MM.1S (cell line): ENCODE results near the gene FHIT.

Source experiments
- DNase-seq: peaks from one replicate; pipeline ENCODE4 v3.0.0-alpha.2; 2015
- H2AFZ ChIP-seq: fragments of 300-600 bp; sonication (generic); 2 replicates; pipeline ENCODE4 v1.6.0; 2016; ENCODE audit warnings: antibody characterized with exemption, low read length
- H3F3A ChIP-seq: fragments of 300-600 bp; sonication (generic); 2 replicates; pipeline ENCODE4 v1.6.1; 2016; ENCODE audit warnings: mild to moderate bottlenecking, antibody characterized with exemption, low read length, moderate library complexity, mixed read lengths; ENCODE audit not compliant: insufficient read depth
- H3K27ac ChIP-seq: fragments of 300-600 bp; sonication (generic); 2 replicates; pipeline ENCODE4 v1.5.1; 2016; ENCODE audit warnings: mild to moderate bottlenecking, low read length
- H3K27me3 ChIP-seq: fragments of 300-600 bp; sonication (generic); replicated peaks from 2 replicates; pipeline ENCODE4 v1.6.0; 2016; ENCODE audit warnings: low read length; ENCODE audit not compliant: insufficient read depth
- H3K36me3 ChIP-seq: fragments of 300-600 bp; sonication (generic); replicated peaks from 2 replicates; pipeline ENCODE4 v1.6.1; 2016; ENCODE audit warnings: mild to moderate bottlenecking, low read length, mixed read lengths; ENCODE audit not compliant: insufficient read depth
- H3K4me1 ChIP-seq: fragments of 300-600 bp; sonication (generic); 2 replicates; pipeline ENCODE4 v1.6.1; 2016; ENCODE audit warnings: low read length, mixed read lengths
- H3K4me2 ChIP-seq: fragments of 300-600 bp; sonication (generic); 2 replicates; pipeline ENCODE4 v1.6.0; 2016; ENCODE audit warnings: low read depth, low read length
- H3K4me3 ChIP-seq: fragments of 300-600 bp; sonication (generic); 2 replicates; pipeline ENCODE4 v1.5.1; 2016; ENCODE audit warnings: low read length, mixed read lengths
- H3K79me2 ChIP-seq: fragments of 300-600 bp; sonication (generic); 2 replicates; pipeline ENCODE4 v1.6.1; 2016; ENCODE audit warnings: mixed run types, low read length, mixed read lengths
- H3K9ac ChIP-seq: fragments of 300-600 bp; sonication (generic); 2 replicates; pipeline ENCODE4 v1.6.1; 2016; ENCODE audit warnings: low read length, mixed read lengths
- H3K9me2 ChIP-seq: fragments of 300-600 bp; sonication (generic); replicated peaks from 2 replicates; pipeline ENCODE4 v1.6.1; 2016; ENCODE audit warnings: mild to moderate bottlenecking, low read length, mixed read lengths; ENCODE audit not compliant: insufficient read depth
- H3K9me3 ChIP-seq: fragments of 300-600 bp; sonication (generic); replicated peaks from 2 replicates; pipeline ENCODE4 v1.6.1; 2016; ENCODE audit warnings: mild to moderate bottlenecking, low read length, mixed read lengths; ENCODE audit not compliant: insufficient read depth
- H4K20me1 ChIP-seq: fragments of 300-600 bp; sonication (generic); 2 replicates; pipeline ENCODE4 v1.6.1; 2016; ENCODE audit warnings: mild to moderate bottlenecking, low read length, moderate library complexity, mixed read lengths; ENCODE audit not compliant: insufficient read depth
- EZH2 ChIP-seq: fragments of 300-600 bp; sonication (generic); optimal IDR thresholded peaks from 2 replicates; pipeline ENCODE3; 2017; ENCODE audit warnings: low read depth, mild to moderate bottlenecking, antibody characterized with exemption, low read length, mixed read lengths
- EZH2phosphoT487 ChIP-seq: fragments of 300-600 bp; sonication (generic); IDR thresholded peaks from 2 replicates; pipeline ENCODE4 v1.6.1; 2018; ENCODE audit warnings: antibody characterized with exemption, low read length
- TF ChIP-seq, protein P1 (sequence below): fragments of 300-600 bp; sonication (generic); IDR thresholded peaks from 2 replicates; pipeline ENCODE4 v1.5.1; 2016; ENCODE audit warnings: antibody characterized with exemption, low read length, mixed read lengths

The FHIT gene

DNA sequence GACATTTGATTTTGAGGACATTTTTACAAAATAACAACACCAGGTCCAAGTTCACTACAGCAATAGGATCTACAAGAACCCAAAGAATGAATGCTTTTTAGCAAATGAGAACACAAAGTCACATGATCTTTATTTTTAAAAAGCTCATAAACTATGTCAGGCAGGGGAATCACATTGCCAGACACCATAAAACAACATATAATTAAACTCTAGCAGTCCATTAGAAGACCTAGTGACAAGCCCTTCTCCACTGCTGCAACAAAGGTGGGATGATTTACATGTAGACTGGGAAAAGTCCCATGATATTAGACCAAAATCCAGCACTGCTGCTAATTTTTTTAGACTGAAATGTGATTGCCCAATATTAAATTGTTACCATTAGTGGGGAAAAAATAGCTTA is 92.6 kb downstream of the FHIT start:
- no peak overlapping the region for H3K4me3 ChIP-seq
- no peaks in the 10 kb centered on the region for H4K20me1 ChIP-seq
- H2AFZ ChIP-seq: no peak overlapping the region
- H3K4me1 ChIP-seq: no peaks in the 10 kb centered on the region
- TF ChIP-seq EZH2phosphoT487 (no peak), EZH2 (no peak)
- TF ChIP-seq, protein P1, sequence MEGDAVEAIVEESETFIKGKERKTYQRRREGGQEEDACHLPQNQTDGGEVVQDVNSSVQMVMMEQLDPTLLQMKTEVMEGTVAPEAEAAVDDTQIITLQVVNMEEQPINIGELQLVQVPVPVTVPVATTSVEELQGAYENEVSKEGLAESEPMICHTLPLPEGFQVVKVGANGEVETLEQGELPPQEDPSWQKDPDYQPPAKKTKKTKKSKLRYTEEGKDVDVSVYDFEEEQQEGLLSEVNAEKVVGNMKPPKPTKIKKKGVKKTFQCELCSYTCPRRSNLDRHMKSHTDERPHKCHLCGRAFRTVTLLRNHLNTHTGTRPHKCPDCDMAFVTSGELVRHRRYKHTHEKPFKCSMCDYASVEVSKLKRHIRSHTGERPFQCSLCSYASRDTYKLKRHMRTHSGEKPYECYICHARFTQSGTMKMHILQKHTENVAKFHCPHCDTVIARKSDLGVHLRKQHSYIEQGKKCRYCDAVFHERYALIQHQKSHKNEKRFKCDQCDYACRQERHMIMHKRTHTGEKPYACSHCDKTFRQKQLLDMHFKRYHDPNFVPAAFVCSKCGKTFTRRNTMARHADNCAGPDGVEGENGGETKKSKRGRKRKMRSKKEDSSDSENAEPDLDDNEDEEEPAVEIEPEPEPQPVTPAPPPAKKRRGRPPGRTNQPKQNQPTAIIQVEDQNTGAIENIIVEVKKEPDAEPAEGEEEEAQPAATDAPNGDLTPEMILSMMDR: no peak
- H3K27ac ChIP-seq: no peak overlapping the region
- no peaks in the 10 kb centered on the region for H3K9me2 ChIP-seq
- no peak for DNase-seq
- no peaks in the 10 kb centered on the region for H3K9me3 ChIP-seq
- H3K79me2 ChIP-seq: no peaks in the 10 kb centered on the region
- no peak overlapping the region for H3K4me2 ChIP-seq
- H3K36me3 ChIP-seq: no peaks in the 10 kb centered on the region
- H3K9ac ChIP-seq: no peak overlapping the region
- no peaks in the 10 kb centered on the region for H3K27me3 ChIP-seq
- H3F3A ChIP-seq: no peaks in the 10 kb centered on the region

DNA sequence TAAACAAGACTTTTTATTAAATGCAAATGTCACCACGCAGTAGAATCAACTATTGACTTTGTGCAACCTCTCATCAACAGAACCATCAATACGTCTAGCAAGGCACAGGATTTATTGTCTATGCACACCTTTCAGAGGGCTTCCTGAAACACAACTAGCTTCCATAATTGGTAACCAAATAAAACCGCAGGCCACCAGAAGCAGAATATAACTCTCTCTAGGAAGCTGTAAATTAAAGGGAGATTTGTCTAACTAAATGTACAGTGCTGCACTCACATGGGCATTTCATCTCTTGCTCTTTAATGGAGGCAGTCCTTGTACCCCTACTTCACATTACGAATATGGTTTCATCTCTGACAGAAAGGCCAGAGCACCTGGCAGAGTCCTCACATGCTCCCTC is 93.0 kb downstream of the FHIT start:
- Histone ChIP-seq H3K4me3 (no peak overlapping the region), H2AFZ (no peak overlapping the region), H4K20me1 (no peaks in the 10 kb centered on the region), H3K9ac (no peak overlapping the region), H3K9me2 (no peaks in the 10 kb centered on the region), H3K27ac (no peak overlapping the region), H3K4me2 (no peak overlapping the region), H3K9me3 (no peaks in the 10 kb centered on the region), H3K79me2 (no peaks in the 10 kb centered on the region), H3K27me3 (no peaks in the 10 kb centered on the region), H3K36me3 (no peaks in the 10 kb centered on the region), H3F3A (no peaks in the 10 kb centered on the region), H3K4me1 (no peaks in the 10 kb centered on the region)
- TF ChIP-seq EZH2 (no peak), EZH2phosphoT487 (no peak)
- TF ChIP-seq, protein P1: no peak
- no peak for DNase-seq

DNA sequence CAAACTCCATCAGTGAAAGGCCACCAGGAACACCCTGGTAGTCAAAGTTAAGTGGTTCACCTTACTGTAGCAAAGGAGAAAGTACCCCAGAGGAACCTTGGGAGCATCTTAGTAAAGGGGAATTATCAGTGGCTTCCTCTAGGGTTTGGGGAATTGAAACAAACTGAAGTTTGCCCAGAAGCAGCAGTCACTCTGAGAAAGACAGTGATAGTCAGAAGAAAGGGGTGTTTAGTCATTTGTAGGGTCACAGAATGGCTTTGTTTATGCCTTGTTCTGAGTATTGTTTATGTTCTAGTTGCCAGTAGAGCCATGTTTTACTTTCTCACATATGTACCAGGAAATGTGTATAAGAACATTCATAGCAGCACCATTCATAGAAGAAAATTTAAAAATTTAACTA is 93.8 kb downstream of the FHIT start:
- Histone ChIP-seq H4K20me1 (no peaks in the 10 kb centered on the region), H3K4me1 (no peaks in the 10 kb centered on the region), H3K36me3 (no peaks in the 10 kb centered on the region), H3F3A (no peaks in the 10 kb centered on the region), H2AFZ (no peak overlapping the region), H3K9ac (no peak overlapping the region), H3K4me3 (no peak overlapping the region), H3K27ac (no peak overlapping the region), H3K4me2 (no peak overlapping the region), H3K9me3 (no peaks in the 10 kb centered on the region), H3K79me2 (no peaks in the 10 kb centered on the region), H3K9me2 (no peaks in the 10 kb centered on the region), H3K27me3 (no peaks in the 10 kb centered on the region)
- no peak for DNase-seq
- TF ChIP-seq, protein P1: no peak
- TF ChIP-seq EZH2phosphoT487 (no peak), EZH2 (no peak)
